Smooth muscle cell (in vitro differentiated cells): ENCODE data around the gene RNF10. TPM values are rescaled to one million over a fixed set of nuclear protein-coding genes. Genes with fewer than 3 reads are reported as not detected.
A peak's percentile ranks its signal among the peaks of the same experiment; 100 is the strongest.

Experiments used
- DNase-seq: peaks from one replicate; lab custom pipeline; 2025; ENCODE audit not compliant: unreplicated experiment; lab: John Stamatoyannopoulos, UW
- H2AFZ ChIP-seq: fragments of 200-600 bp; sonication (generic); 2 replicates; pipeline ENCODE4 v1.6.0; 2016; ENCODE audit warnings: antibody characterized with exemption, low read depth, mild to moderate bottlenecking
- H3F3A ChIP-seq: fragments of 200-600 bp; sonication (generic); 2 replicates; pipeline ENCODE4 v1.6.0; 2017; ENCODE audit warnings: antibody characterized with exemption, low read depth
- H3K27ac ChIP-seq: fragments of 200-600 bp; sonication (generic); 2 replicates; pipeline ENCODE4 v1.5.1; 2016; ENCODE audit warnings: low read depth, mild to moderate bottlenecking
- H3K27me3 ChIP-seq: fragments of 200-600 bp; sonication (generic); 2 replicates; pipeline ENCODE4 v1.6.1; 2016; ENCODE audit warnings: low read depth, mild to moderate bottlenecking
- H3K36me3 ChIP-seq: fragments of 200-600 bp; sonication (generic); 2 replicates; pipeline ENCODE4 v1.5.1; 2016; ENCODE audit warnings: low read depth
- H3K4me1 ChIP-seq: fragments of 200-600 bp; sonication (generic); 2 replicates; pipeline ENCODE4 v1.5.1; 2016; ENCODE audit warnings: low read depth
- H3K4me2 ChIP-seq: fragments of 200-600 bp; sonication (generic); 2 replicates; pipeline ENCODE4 v1.6.0; 2016; ENCODE audit warnings: mild to moderate bottlenecking
- H3K4me3 ChIP-seq: fragments of 200-600 bp; sonication (generic); 2 replicates; pipeline ENCODE4 v1.5.1; 2016; ENCODE audit warnings: mild to moderate bottlenecking
- H3K79me2 ChIP-seq: fragments of 200-600 bp; sonication (generic); 2 replicates; pipeline ENCODE4 v1.6.0; 2016; ENCODE audit warnings: low read depth, mild to moderate bottlenecking
- H3K9ac ChIP-seq: fragments of 200-600 bp; sonication (generic); 2 replicates; pipeline ENCODE4 v1.6.0; 2016; ENCODE audit warnings: low read depth
- H3K9me3 ChIP-seq: fragments of 200-600 bp; sonication (generic); replicated peaks from 2 replicates; pipeline ENCODE4 v1.5.1; 2016; ENCODE audit warnings: low read depth
- H4K20me1 ChIP-seq: fragments of 200-600 bp; sonication (generic); 2 replicates; pipeline ENCODE4 v1.6.0; 2016; ENCODE audit warnings: low read depth
- WGBS: methylation state at CpG from one replicate; pipeline ENCODE4 v1.1.7; 2016; ENCODE audit warnings: low lambda C conversion rate; 5-methylcytosine and 5-hydroxymethylcytosine counted together
- polyA plus RNA-seq: library from polyadenylated mRNA; unstranded; fragments of >200 nt; fragmentation: Nextera tagmentation; extraction: Ambion mirVana; gene quantifications from 2 replicates; pipeline ENCODE4 v1.2.1, GENCODE V29; 2016
- total RNA-seq: library from RNA; depleted of rRNA; stranded (reverse); fragments of >200 nt; gene quantifications from 2 replicates; pipeline ENCODE4 v1.2.3, GENCODE V29; 2014
- TF ChIP-seq, protein P1 (sequence below): fragments of 200-600 bp; sonication (generic); IDR thresholded peaks from 2 replicates; pipeline ENCODE4 v1.5.1; 2017; ENCODE audit warnings: borderline replicate concordance, mild to moderate bottlenecking, antibody characterized with exemption; ENCODE audit not compliant: insufficient read depth, poor library complexity, severe bottlenecking

RNF10 gene
- total and polyA plus RNA-seq, 2 experiments from 2014 or later: 63.2 to 115 TPM

- no peaks in the 10 kb centered on the region for H3K36me3 ChIP-seq
- H3K9me3 ChIP-seq: no peaks in the 10 kb centered on the region
- TF ChIP-seq, protein P1, sequence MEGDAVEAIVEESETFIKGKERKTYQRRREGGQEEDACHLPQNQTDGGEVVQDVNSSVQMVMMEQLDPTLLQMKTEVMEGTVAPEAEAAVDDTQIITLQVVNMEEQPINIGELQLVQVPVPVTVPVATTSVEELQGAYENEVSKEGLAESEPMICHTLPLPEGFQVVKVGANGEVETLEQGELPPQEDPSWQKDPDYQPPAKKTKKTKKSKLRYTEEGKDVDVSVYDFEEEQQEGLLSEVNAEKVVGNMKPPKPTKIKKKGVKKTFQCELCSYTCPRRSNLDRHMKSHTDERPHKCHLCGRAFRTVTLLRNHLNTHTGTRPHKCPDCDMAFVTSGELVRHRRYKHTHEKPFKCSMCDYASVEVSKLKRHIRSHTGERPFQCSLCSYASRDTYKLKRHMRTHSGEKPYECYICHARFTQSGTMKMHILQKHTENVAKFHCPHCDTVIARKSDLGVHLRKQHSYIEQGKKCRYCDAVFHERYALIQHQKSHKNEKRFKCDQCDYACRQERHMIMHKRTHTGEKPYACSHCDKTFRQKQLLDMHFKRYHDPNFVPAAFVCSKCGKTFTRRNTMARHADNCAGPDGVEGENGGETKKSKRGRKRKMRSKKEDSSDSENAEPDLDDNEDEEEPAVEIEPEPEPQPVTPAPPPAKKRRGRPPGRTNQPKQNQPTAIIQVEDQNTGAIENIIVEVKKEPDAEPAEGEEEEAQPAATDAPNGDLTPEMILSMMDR: no peak
- H3K79me2 ChIP-seq: peaks cover 86% of the 10 kb centered on the region
- no peak for DNase-seq
- peaks cover 29% of the 10 kb centered on the region for H3K4me1 ChIP-seq
- H3K4me3 ChIP-seq: peak overlapping the region; percentile 21
- H4K20me1 ChIP-seq: peaks cover 82% of the 10 kb centered on the region
- H3F3A ChIP-seq: peaks cover 5% of the 10 kb centered on the region
- H3K27me3 ChIP-seq: no peaks in the 10 kb centered on the region
- peak overlapping the region; percentile 60 for H3K27ac ChIP-seq
- no peak overlapping the region for H3K9ac ChIP-seq
- H2AFZ ChIP-seq: no peak overlapping the region
- peak overlapping the region; percentile 91 for H3K4me2 ChIP-seq
- 85% methylated on average over 4 of the region's 4 CpGs for WGBS
Measured at GRCh38 chr12:120537856-120538220, 3.7 kb downstream of the RNF10 start.

DNA sequence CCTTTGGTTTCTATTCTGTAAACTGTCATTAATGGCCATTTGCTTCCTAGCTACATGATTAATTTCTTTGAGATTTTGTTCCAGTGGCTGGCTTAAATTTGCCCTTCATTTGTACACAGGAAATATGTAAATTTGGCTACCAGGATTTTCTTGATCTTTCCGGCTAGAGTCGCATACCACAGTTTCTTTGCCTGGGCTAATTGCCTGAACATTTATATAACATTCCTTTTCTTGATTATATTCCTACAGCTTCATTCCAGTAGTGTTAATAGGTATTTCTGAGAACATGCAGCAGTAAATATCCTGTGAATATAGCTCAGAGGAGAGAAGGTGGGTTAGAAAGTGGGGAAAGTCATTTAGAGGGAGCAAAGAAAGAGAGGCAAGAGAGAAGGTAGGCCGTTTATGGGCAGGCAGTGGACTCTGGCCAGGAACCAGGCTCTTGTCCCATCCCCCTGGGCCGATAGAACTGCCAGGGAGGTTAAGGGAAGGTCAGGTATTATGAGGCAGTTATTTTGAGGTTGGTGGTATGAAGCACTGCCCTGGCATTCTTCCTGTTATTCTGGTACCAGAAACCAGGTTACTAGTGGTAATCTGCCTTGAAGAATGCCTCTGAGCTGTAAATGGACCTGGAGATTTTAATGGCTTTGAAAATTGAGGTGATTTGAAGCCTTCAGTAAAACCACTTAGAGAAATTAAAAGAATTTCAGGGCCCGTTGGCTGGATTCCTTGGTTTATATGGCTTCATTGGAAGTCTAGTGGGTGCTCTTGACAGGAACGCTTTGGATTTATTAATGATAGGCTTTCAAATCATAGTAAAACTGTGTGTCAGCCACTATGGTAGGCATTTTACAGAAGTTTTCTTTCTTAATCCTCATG is 4.4 kb downstream of the RNF10 start:
- peak overlapping the region; percentile 21 for H3K4me3 ChIP-seq
- no peak overlapping the region for H3K9ac ChIP-seq
- whole genome bisulfite sequencing: 76% methylated on average over 6 of the region's 6 CpGs
- H3K27ac ChIP-seq: peak overlapping the region; percentile 60
- H4K20me1 ChIP-seq: peaks cover 89% of the 10 kb centered on the region
- DNase-seq: no peak
- peak overlapping the region; percentile 91 for H3K4me2 ChIP-seq
- H3K36me3 ChIP-seq: no peaks in the 10 kb centered on the region
- H3K4me1 ChIP-seq: peaks cover 29% of the 10 kb centered on the region
- H3F3A ChIP-seq: peaks cover 5% of the 10 kb centered on the region
- TF ChIP-seq, protein P1: no peak
- peaks cover 93% of the 10 kb centered on the region for H3K79me2 ChIP-seq
- H2AFZ ChIP-seq: no peak overlapping the region
- H3K9me3 ChIP-seq: no peaks in the 10 kb centered on the region
- no peaks in the 10 kb centered on the region for H3K27me3 ChIP-seq

DNA sequence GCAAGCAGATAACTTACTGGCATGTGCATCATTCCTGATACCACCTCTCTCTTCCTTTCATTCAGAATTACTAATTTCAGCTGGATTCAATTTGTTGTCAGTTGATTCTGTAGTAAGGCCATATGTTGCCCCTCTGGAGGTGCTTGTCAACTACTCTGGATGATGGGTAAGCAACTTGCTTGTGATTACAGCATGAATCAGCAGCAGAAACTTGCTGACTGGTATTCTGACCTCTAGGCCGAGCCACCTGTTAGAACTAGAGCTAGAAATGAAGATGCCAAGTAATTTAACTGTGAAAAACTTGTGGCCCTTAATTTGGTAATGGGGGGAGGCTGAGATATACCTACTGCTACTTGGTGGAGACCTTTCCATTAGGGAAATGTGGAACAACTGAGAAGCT is 5.1 kb downstream of the RNF10 start:
- Histone ChIP-seq H4K20me1 (peaks cover 97% of the 10 kb centered on the region), H3K79me2 (peaks cover 100% of the 10 kb centered on the region), H3K4me1 (peaks cover 29% of the 10 kb centered on the region), H3K9ac (no peak overlapping the region), H3K27me3 (no peaks in the 10 kb centered on the region), H3K4me3 (no peak overlapping the region), H3K36me3 (no peaks in the 10 kb centered on the region), H3K9me3 (no peaks in the 10 kb centered on the region), H2AFZ (no peak overlapping the region), H3F3A (peaks cover 5% of the 10 kb centered on the region), H3K4me2 (peak overlapping the region; percentile 91), H3K27ac (peak overlapping the region; percentile 60)
- WGBS: 68% methylated on average over 1 of the region's 1 CpG
- TF ChIP-seq, protein P1: no peak
- DNase-seq: no peak
